ENCODE measurements around the gene SEL1L3. TPM values are rescaled to one million over a fixed set of nuclear protein-coding genes. Genes with fewer than 3 reads are reported as not detected.

SEL1L3 gene
- total RNA-seq, 2 experiments from 2014 or later: 62.3 to 65.5 TPM

DNA sequence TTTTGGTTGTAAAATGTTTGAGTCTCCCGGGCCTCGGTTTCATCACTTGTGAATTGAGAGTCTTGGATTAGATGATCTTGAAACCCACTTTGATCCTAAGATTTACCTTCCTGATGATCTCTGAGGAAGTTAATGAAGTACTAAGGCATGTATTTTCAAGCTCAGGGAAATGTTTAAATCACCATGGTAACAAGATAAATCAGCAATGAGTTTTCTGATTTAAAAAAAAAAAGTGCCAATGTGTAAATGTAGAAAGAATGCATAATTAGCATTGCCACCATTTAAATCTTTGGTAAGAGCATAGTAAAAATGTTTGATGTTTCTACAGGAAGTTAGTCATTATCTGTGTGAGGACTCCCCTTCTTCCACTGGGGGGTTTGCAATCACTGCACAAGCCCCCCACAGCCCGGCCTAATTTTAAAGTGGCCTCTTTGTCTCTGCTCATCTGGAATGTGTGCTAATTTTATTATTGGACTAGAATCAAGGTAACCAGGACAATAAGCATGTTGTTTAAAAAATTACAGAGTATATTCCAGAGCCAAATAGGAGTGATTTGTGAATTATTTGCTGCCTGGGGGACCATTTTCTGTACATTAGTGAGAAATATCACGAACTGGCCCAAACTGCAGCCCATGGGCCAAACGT is 113.5 kb downstream of the SEL1L3 start:
- no peak for DNase-seq
- no peaks in the 10 kb centered on the region for H3K4me1 Mint-ChIP-seq (ENCODE audit: low read depth)
- H3K27ac Mint-ChIP-seq: no peak overlapping the region
- no peak overlapping the region for H3K4me3 Mint-ChIP-seq
- H3K27me3 Mint-ChIP-seq (ENCODE audit: low read depth): no peaks in the 10 kb centered on the region
- ChIA-PET POLR2A (no interaction called here), CTCF (no interaction called here)
- ATAC-seq: no peak
- no peaks in the 10 kb centered on the region for H3K9me3 Mint-ChIP-seq (ENCODE audit: insufficient read depth)
- peaks cover 23% of the 10 kb centered on the region for H3K36me3 Mint-ChIP-seq (ENCODE audit: low read depth)

DNA sequence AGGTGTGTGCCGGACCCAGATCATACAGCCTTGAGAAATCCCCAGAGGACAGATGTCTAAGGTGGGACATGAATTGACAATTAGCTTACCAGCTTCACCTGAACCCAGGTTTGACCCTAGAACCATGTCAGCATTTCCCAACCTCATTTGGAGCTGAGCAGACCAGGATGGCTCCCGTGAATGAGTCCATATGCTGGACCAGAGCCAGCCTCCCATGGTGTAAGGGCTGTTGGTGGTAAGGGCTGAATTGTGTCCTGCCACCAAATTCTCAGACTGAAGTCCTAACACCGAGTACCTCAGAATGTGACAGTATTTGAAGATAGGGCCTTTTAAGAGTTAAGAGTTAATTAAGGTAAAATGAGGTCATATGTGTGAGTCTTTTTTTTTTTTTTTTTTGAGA is 118.8 kb downstream of the SEL1L3 start:
- Mint-ChIP-seq H3K36me3 (ENCODE audit: low read depth) (peaks cover 18% of the 10 kb centered on the region), H3K27me3 (ENCODE audit: low read depth) (no peaks in the 10 kb centered on the region), H3K9me3 (ENCODE audit: insufficient read depth) (no peaks in the 10 kb centered on the region), H3K27ac (no peak overlapping the region), H3K4me3 (no peak overlapping the region), H3K4me1 (ENCODE audit: low read depth) (no peaks in the 10 kb centered on the region)
- DNase-seq: no peak
- ChIA-PET CTCF (no interaction called here), POLR2A (no interaction called here)
- no peak for ATAC-seq

DNA sequence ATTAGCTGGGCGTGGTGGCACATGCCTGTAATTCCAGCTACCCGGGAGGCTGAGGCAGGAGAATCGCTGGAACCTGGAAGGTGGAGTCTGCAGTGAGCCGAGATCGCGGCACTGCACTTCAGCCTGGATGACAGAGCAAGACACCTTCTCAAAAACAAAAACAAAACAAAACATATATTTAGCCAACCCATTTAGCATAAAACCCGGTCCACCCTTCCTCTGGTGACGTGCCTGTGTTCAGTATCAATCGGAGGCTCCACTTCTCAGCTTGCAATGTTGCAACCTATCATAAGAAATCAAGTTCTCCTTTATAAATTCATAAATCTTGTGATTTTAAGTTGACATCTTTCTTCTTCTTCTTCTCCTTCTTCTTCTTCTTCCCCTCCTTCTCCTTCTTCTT is 133.2 kb downstream of the SEL1L3 start:
- no peaks in the 10 kb centered on the region for H3K36me3 Mint-ChIP-seq (ENCODE audit: low read depth)
- no peaks in the 10 kb centered on the region for H3K4me1 Mint-ChIP-seq (ENCODE audit: low read depth)
- DNase-seq (no peak), ATAC-seq (no peak)
- POLR2A ChIA-PET: no interaction called here
- CTCF ChIA-PET: no interaction called here
- peaks cover 3% of the 10 kb centered on the region for H3K27me3 Mint-ChIP-seq (ENCODE audit: low read depth)
- H3K27ac Mint-ChIP-seq: no peak overlapping the region
- H3K4me3 Mint-ChIP-seq: no peak overlapping the region
- no peaks in the 10 kb centered on the region for H3K9me3 Mint-ChIP-seq (ENCODE audit: insufficient read depth)

DNA sequence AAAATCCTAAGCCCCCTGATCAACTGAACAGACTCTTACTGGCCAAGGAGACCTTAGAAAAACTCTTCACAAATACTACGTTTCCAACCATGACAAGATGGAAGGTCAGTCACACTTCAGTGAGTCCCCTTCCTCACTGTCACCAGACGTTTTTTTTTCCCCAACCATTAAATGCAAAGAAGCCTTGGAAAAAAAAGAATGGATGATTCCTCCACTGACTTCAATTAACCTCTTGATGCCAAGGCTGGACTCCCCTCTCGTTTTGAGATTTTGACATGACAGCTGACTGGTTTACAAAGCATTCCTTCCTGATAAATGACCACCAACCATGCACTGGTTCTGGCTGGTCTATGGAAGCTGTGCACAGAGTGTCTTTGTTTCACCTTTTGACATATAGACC is 133.9 kb downstream of the SEL1L3 start:
- CTCF ChIA-PET: no interaction called here
- POLR2A ChIA-PET: no interaction called here
- Mint-ChIP-seq H3K4me1 (ENCODE audit: low read depth) (no peaks in the 10 kb centered on the region), H3K27ac (no peak overlapping the region), H3K4me3 (no peak overlapping the region), H3K27me3 (ENCODE audit: low read depth) (peaks cover 3% of the 10 kb centered on the region), H3K9me3 (ENCODE audit: insufficient read depth) (no peaks in the 10 kb centered on the region), H3K36me3 (ENCODE audit: low read depth) (no peaks in the 10 kb centered on the region)
- ATAC-seq (no peak), DNase-seq (no peak)

DNA sequence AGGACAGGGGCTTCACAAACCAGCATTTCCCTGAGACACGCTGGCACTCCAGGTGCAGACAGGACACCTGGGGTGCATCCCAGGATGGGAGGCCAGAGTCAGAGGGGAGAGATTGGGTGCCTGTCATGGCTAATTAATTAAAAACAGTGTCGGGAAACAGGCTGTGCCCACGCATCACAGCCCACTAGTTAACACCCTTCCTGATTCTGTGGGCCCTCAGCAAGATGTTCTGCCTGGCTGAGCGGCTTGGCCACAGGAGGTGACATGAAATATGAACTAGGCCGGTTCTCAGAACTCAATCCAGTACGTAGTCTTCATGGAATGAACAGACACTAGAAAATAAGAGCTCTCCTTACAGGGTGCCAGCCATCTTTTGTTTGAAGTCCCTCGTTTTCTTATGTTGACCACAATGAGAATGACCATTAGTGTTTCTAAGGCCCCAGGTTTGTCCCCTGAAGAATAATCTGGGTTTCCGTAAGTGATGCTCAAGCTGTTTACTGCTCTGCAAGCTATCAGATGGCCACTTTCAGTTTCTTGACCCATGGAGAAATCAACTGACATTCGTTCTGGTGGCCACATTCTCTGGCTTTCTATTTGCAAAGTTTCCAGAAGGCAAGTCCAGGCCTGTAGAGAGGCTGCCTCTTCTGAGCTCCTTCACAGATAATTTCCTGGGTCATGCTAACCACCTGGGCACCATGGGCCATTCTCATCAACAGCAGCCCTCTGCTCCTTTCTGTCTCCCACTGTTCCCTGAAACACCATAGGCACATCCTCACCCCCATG is 134.9 kb downstream of the SEL1L3 start:
- H3K27me3 Mint-ChIP-seq (ENCODE audit: low read depth): peaks cover 3% of the 10 kb centered on the region
- no peaks in the 10 kb centered on the region for H3K9me3 Mint-ChIP-seq (ENCODE audit: insufficient read depth)
- no peaks in the 10 kb centered on the region for H3K36me3 Mint-ChIP-seq (ENCODE audit: low read depth)
- H3K4me3 Mint-ChIP-seq: no peak overlapping the region
- ATAC-seq (no peak), DNase-seq (no peak)
- no peaks in the 10 kb centered on the region for H3K4me1 Mint-ChIP-seq (ENCODE audit: low read depth)
- ChIA-PET CTCF (no interaction called here), POLR2A (no interaction called here)
- H3K27ac Mint-ChIP-seq: no peak overlapping the region

DNA sequence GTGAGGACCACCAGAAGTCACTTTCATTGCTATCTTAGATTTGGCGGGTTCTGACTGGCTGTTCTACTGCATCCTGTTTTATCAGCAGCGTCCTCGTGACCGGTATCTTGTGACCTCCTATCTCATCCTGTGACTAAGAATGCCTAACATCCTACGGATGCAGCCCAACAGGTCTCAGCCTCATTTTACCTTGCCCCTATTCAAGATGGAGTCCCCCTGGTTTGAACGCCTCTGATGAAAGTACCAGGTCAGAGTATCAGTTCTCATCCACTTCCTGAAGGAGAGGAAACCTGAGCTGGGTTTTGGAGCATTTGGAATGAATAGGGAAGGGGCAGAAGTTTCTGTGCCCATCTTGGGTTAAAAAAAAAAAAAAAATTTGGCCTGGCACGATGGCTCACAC is 136.9 kb downstream of the SEL1L3 start:
- CTCF ChIA-PET: no interaction called here

DNA sequence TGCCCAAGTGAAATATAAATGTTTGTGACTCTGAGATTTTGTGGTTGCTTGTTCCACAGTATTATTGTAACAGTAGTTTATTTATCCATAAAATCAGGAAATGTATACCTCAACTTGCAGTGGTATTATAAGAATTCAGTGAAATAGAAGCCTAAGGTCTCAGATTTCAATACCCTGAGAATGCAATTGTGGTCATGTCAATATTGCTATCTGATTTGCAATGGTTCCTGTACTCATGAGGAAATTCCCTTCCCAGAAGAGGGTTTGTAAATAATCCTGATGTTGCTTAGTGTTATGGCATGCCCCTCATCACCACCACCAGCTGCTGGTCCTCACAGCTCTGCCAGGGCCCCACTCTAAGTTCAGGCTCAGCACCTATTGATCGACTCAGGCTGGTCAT is 139.4 kb downstream of the SEL1L3 start:
- H3K4me3 Mint-ChIP-seq: no peak overlapping the region
- no peak overlapping the region for H3K27ac Mint-ChIP-seq
- no peak for DNase-seq
- no peaks in the 10 kb centered on the region for H3K4me1 Mint-ChIP-seq (ENCODE audit: low read depth)
- H3K9me3 Mint-ChIP-seq (ENCODE audit: insufficient read depth): no peaks in the 10 kb centered on the region
- CTCF ChIA-PET: no interaction called here
- POLR2A ChIA-PET: no interaction called here
- no peak for ATAC-seq
- H3K27me3 Mint-ChIP-seq (ENCODE audit: low read depth): no peaks in the 10 kb centered on the region
- no peaks in the 10 kb centered on the region for H3K36me3 Mint-ChIP-seq (ENCODE audit: low read depth)

More for the DNA sequence above, 136.9 kb downstream of the SEL1L3 start:
- DNase-seq (no peak), ATAC-seq (no peak)
- H3K4me3 Mint-ChIP-seq: no peak overlapping the region
- no peaks in the 10 kb centered on the region for H3K36me3 Mint-ChIP-seq (ENCODE audit: low read depth)
- POLR2A ChIA-PET: no interaction called here
- H3K27me3 Mint-ChIP-seq (ENCODE audit: low read depth): no peaks in the 10 kb centered on the region
- H3K27ac Mint-ChIP-seq: no peak overlapping the region
- no peaks in the 10 kb centered on the region for H3K9me3 Mint-ChIP-seq (ENCODE audit: insufficient read depth)
- no peaks in the 10 kb centered on the region for H3K4me1 Mint-ChIP-seq (ENCODE audit: low read depth)

DNA sequence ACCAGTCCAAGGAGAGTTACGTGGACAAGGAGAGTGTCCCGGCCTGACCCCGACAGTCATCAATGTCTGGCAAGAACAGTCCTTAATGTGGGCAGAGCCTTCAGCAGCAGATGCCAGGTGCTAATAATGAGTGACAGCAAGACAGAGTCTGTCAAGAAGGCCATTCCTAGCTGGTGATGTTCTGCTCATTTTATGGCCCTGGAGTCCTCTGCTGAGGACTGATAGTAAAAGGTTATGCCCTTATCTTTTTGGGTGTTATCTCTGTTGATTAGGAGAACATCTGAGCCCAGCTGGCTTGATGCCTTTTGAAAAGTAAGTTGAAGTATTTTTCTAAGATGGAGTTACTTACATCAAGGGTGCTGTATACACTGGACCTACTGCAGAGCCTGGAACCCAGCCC is 139.8 kb downstream of the SEL1L3 start:
- no peaks in the 10 kb centered on the region for H3K36me3 Mint-ChIP-seq (ENCODE audit: low read depth)
- ChIA-PET POLR2A (no interaction called here), CTCF (no interaction called here)
- ATAC-seq: no peak
- H3K27me3 Mint-ChIP-seq (ENCODE audit: low read depth): no peaks in the 10 kb centered on the region
- no peak overlapping the region for H3K27ac Mint-ChIP-seq
- no peaks in the 10 kb centered on the region for H3K4me1 Mint-ChIP-seq (ENCODE audit: low read depth)
- H3K4me3 Mint-ChIP-seq: no peak overlapping the region
- DNase-seq: no peak
- H3K9me3 Mint-ChIP-seq (ENCODE audit: insufficient read depth): no peaks in the 10 kb centered on the region

DNA sequence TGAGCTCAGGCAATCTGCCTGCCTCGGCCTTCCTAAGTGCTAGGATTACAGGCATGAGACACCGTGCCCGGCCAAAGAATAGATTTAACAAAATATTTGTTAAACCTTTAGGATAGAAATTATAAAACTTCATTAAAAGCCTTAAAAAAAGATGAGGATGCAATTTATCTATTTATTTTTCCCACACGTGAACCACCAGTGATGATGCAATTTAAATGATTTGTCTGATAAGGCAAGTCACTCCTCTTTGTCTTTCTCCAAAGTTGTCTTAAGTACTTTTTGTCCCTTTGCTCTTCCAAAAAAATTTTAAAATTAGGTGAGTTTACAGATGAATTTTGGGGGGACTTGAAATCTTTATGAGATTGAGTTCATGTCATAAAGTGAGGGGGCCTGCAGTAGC is 149.0 kb downstream of the SEL1L3 start:
- no peaks in the 10 kb centered on the region for H3K27me3 Mint-ChIP-seq (ENCODE audit: low read depth)
- no peak overlapping the region for H3K4me3 Mint-ChIP-seq
- DNase-seq: no peak
- H3K9me3 Mint-ChIP-seq (ENCODE audit: insufficient read depth): no peaks in the 10 kb centered on the region
- ChIA-PET CTCF (no interaction called here), POLR2A (no interaction called here)
- no peak overlapping the region for H3K27ac Mint-ChIP-seq
- no peaks in the 10 kb centered on the region for H3K4me1 Mint-ChIP-seq (ENCODE audit: low read depth)
- no peak for ATAC-seq
- H3K36me3 Mint-ChIP-seq (ENCODE audit: low read depth): no peaks in the 10 kb centered on the region

DNA sequence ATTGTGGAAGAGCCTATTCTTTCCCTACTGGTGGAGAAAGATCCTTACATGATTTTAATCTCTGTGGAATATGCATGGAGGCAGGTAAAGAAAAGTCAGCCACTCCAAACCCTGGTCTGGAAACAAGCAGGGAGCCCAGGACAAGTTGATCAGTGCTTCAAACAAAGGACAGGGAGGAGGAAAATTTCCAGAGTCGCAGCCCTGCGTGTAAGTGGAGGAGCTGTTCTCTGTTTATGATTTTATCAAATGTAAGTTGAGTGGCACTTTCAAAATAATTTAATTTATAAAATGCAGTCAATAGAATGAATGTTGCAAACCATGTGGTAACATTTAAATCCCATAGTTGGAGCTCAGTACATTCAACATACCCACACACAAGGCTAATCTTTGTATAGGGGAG is 150.2 kb downstream of the SEL1L3 start:
- no peaks in the 10 kb centered on the region for H3K9me3 Mint-ChIP-seq (ENCODE audit: insufficient read depth)
- no peaks in the 10 kb centered on the region for H3K36me3 Mint-ChIP-seq (ENCODE audit: low read depth)
- DNase-seq (no peak), ATAC-seq (no peak)
- ChIA-PET CTCF (no interaction called here), POLR2A (no interaction called here)
- no peaks in the 10 kb centered on the region for H3K4me1 Mint-ChIP-seq (ENCODE audit: low read depth)
- no peaks in the 10 kb centered on the region for H3K27me3 Mint-ChIP-seq (ENCODE audit: low read depth)
- no peak overlapping the region for H3K27ac Mint-ChIP-seq
- H3K4me3 Mint-ChIP-seq: no peak overlapping the region

DNA sequence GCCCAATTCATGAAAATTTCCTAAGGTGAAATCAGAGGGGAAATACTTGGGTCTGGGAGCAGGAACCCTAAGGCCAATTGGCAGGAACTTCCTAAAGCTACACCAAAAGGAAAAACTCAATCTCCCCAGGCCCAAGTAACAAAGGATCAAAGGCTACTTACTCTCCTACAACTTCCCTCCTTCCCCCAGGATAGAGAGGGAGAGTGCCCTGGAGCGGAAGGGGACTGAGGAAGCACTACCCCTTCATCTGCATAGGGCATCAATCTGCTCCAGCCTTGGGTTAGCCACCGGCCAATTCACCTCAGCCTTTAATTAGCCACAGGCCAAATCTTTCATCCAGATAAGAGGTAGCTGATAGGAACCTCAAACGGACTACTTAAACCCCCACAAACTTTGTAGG is 152.2 kb downstream of the SEL1L3 start:
- Mint-ChIP-seq H3K27me3 (ENCODE audit: low read depth) (no peaks in the 10 kb centered on the region), H3K4me1 (ENCODE audit: low read depth) (no peaks in the 10 kb centered on the region), H3K27ac (no peak overlapping the region), H3K4me3 (no peak overlapping the region), H3K9me3 (ENCODE audit: insufficient read depth) (no peaks in the 10 kb centered on the region), H3K36me3 (ENCODE audit: low read depth) (no peaks in the 10 kb centered on the region)
- ATAC-seq (no peak), DNase-seq (no peak)
- POLR2A ChIA-PET: no interaction called here
- CTCF ChIA-PET: interaction anchor here (1.0 kb wide), 1 partner anchor 9 kb away, joined by 3 read pairs; no protein-coding TSS in a partner anchor

DNA sequence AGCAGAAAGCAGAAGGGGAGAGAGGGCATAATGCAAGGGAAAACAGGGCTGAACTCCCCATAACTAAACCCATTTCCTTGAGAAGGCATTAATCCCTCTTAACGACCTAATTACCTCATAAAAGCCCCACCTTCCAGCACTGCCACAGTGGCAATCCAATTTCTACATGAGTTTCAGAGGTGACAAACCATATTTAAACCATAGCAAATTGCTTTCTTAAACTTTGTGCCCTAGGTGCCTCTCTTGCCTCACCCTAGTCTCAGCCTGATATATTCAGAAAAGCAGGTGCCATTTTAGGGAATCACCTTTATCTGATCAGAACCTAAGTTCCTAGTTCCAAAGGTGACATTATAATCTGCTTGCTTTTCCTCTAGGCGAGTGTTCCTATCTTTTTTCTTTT is 158.3 kb downstream of the SEL1L3 start:
- Mint-ChIP-seq H3K4me1 (ENCODE audit: low read depth) (no peaks in the 10 kb centered on the region), H3K4me3 (no peak overlapping the region), H3K9me3 (ENCODE audit: insufficient read depth) (no peaks in the 10 kb centered on the region), H3K27me3 (ENCODE audit: low read depth) (no peaks in the 10 kb centered on the region), H3K36me3 (ENCODE audit: low read depth) (no peaks in the 10 kb centered on the region), H3K27ac (no peak overlapping the region)
- POLR2A ChIA-PET: no interaction called here
- DNase-seq (no peak), ATAC-seq (no peak)
- CTCF ChIA-PET: no interaction called here
